Transverse colon (tissue), 4 donors: Measurements from ENCODE around the gene CADPS2. TPM values are rescaled to one million over a fixed set of nuclear protein-coding genes. Genes with fewer than 3 reads are reported as not detected.

Experiments used
- DNase-seq: peaks from one replicate; pipeline ENCODE4 v3.0.0-alpha.2; 2019
- H3K27ac ChIP-seq, 4 donors: fragments of 200-600 bp; sonication (generic); 2 replicates each; pipeline ENCODE4 v1.5.1; 2016 to 2018; ENCODE audit warnings: inconsistent platforms in 4 of 4
- H3K27me3 ChIP-seq: fragments of 200-600 bp; sonication (generic); 2 replicates; pipeline ENCODE4 v1.5.1; 2017; ENCODE audit warnings: inconsistent platforms
- H3K36me3 ChIP-seq, 4 donors: fragments of 200-600 bp; sonication (generic); 2 replicates each; pipeline ENCODE4 v1.5.1; 2017 to 2019; ENCODE audit warnings: inconsistent platforms in 4 of 4
- H3K4me1 ChIP-seq, 4 donors: fragments of 200-600 bp; sonication (generic); 2 replicates each; pipeline ENCODE4 v1.5.1; 2017 to 2020; ENCODE audit warnings: inconsistent platforms in 4 of 4
- H3K4me3 ChIP-seq, 4 donors: fragments of 200-600 bp; sonication (generic); 1 replicate in 1 of 4; 2 replicates in 3 of 4; pipeline versions ENCODE4 v1.5.1 to v1.6.1; 2017 to 2019; ENCODE audit warnings: inconsistent platforms in 4 of 4
- H3K9me3 ChIP-seq, 2 donors: fragments of 200-600 bp; sonication (generic); 2 replicates each; pipeline ENCODE4 v1.5.1; 2017 to 2019; ENCODE audit warnings: inconsistent platforms in 2 of 2
- CTCF ChIP-seq, 5 experiments: fragments of 200-600 bp in 3 of 5; fragments of 450-650 bp in 2 of 5; sonication (generic) in 3 of 5; IDR thresholded peaks; 1 replicate in 2 of 5; 2 replicates in 3 of 5; pipeline ENCODE4 v1.5.1; 2016 to 2017; ENCODE audit warnings: antibody characterized with exemption in 5 of 5, inconsistent platforms in 3 of 5, mild to moderate bottlenecking in 2 of 5, moderate library complexity in 1 of 5
- EP300 ChIP-seq: sonication (generic); formaldehyde crosslinking; IDR thresholded peaks from one replicate; pipeline ENCODE4 v1.6.1; 2017; ENCODE audit warnings: antibody characterized with exemption, low read depth
- POLR2A ChIP-seq: fragments of 450-650 bp; IDR thresholded peaks from one replicate; pipeline ENCODE4 v1.6.1; 2016; ENCODE audit warnings: antibody characterized with exemption, mild to moderate bottlenecking, moderate library complexity
- POLR2AphosphoS5 ChIP-seq, 3 donors: sonication (generic); formaldehyde crosslinking; IDR thresholded peaks; one replicate each; pipeline ENCODE4 v1.6.1; 2016; ENCODE audit warnings: antibody characterized with exemption in 3 of 3
- WGBS, 2 donors: methylation state at CpG; one replicate each; pipeline ENCODE4 v1.1.5; 2018; ENCODE audit warnings: low coverage in 1 of 2; 5-methylcytosine and 5-hydroxymethylcytosine counted together
- in situ Hi-C, 4 donors: fragments of 200-750 bp; cut with MboI; loops; one replicate each; pipeline versions ENCODE4 v1.15.0 to v1.15.1; 2017; ENCODE audit warnings: low sequenced_read_pairs in 3 of 4, low pct_ligation_motif_present in 1 of 4, low pct_unique_long_range_greater_than_20kb in 1 of 4
- intact Hi-C: fragments of 100-400 bp; cut with DNase I; formaldehyde crosslinking; loops from one replicate; pipeline ENCODE4 v1.15.1; 2023; ENCODE audit warnings: low total_unique reads
- total RNA-seq, 4 donors: library from RNA; depleted of rRNA; stranded (reverse); fragments of >200 nt; gene quantifications; one replicate each; pipeline ENCODE4 v1.1.0, GENCODE V29; 2016

Gene CADPS2
- 10 to 100 TPM in 3 of 4 donors, 1 to 10 TPM in 1; 9.0 to 15.2 (median 12.6) TPM for total RNA-seq

- Histone ChIP-seq H3K4me1 (peaks cover 0 to 15% (median 7%) of the 10 kb centered on the region in 4 donors), H3K36me3 (no peaks in the 10 kb centered on the region), H3K4me3 (peak within 1 kb of the TSS; percentile 71 to 86 (median 78)), H3K9me3 (no peaks in the 10 kb centered on the region), H3K27ac (peak within 1 kb of the TSS; percentile 91 to 94 (median 93)), H3K27me3 (no peaks in the 10 kb centered on the region)
- DNase-seq, result peak; percentile 87
- 2% methylated on average over 64 of the region's 73 CpGs; no CpG with 5 or more reads in 1 of the 2 donors for WGBS, 2 donors
- in situ Hi-C loops, result no loop called here
- TF ChIP-seq POLR2AphosphoS5 (IDR thresholded peaks at IDR 0.05), result peak; percentile 65 to 71 (median 71)
- TF ChIP-seq EP300, result no peak
- TF ChIP-seq POLR2A, result peak; percentile 74
- peak; percentile 22 to 57 (median 33) for TF ChIP-seq CTCF (IDR thresholded peaks at IDR 0.05)
- intact Hi-C loops, result no loop called here
These were observed at the start of gene CADPS2 for GRCh38 chr7:122886357-122887081. TSS of gene CADPS2 (minus strand) at chr7:122886460. CDS start at chr7:122886337, 123 bp downstream.

- DNase-seq, result no peak
- Histone ChIP-seq H3K4me3 (no peak overlapping the region), H3K27me3 (no peaks in the 10 kb centered on the region), H3K4me1 (no peaks in the 10 kb centered on the region), H3K27ac (no peak overlapping the region), H3K36me3 (no peaks in the 10 kb centered on the region), H3K9me3 (no peaks in the 10 kb centered on the region)
- intact Hi-C loops (no loop called here), in situ Hi-C loops (no loop called here)
- TF ChIP-seq CTCF (IDR thresholded peaks at IDR 0.05), result no peak
- TF ChIP-seq EP300, result no peak
- TF ChIP-seq POLR2A, result no peak
- no peak for TF ChIP-seq POLR2AphosphoS5 (IDR thresholded peaks at IDR 0.05)
These were observed 49.4 kb upstream of the CADPS2 start for GRCh38 chr7:122935620-122936019.

- no peak for DNase-seq
- Histone ChIP-seq H3K27ac (no peak overlapping the region), H3K4me1 (no peaks in the 10 kb centered on the region), H3K36me3 (no peaks in the 10 kb centered on the region), H3K4me3 (no peak overlapping the region), H3K27me3 (no peaks in the 10 kb centered on the region), H3K9me3 (no peaks in the 10 kb centered on the region)
- in situ Hi-C loops, result no loop called here
- no peak for TF ChIP-seq POLR2AphosphoS5 (IDR thresholded peaks at IDR 0.05)
- TF ChIP-seq EP300, result no peak
- TF ChIP-seq POLR2A, result no peak
- TF ChIP-seq CTCF (IDR thresholded peaks at IDR 0.05), result no peak
- intact Hi-C loops, result no loop called here
These were observed 33.5 kb upstream of the CADPS2 start for GRCh38 chr7:122919643-122920181.

GRCh38 chr7:122914812-122915211, 28.6 kb upstream of the CADPS2 start:
- intact Hi-C loops (no loop called here), in situ Hi-C loops (no loop called here)
- TF ChIP-seq EP300 (no peak), POLR2AphosphoS5 (IDR thresholded peaks at IDR 0.05) (no peak), POLR2A (no peak), CTCF (IDR thresholded peaks at IDR 0.05) (no peak)
- no peaks in the 10 kb centered on the region for H3K27me3 ChIP-seq
- no peaks in the 10 kb centered on the region for H3K4me1 ChIP-seq
- no peaks in the 10 kb centered on the region for H3K9me3 ChIP-seq
- no peak overlapping the region for H3K4me3 ChIP-seq
- no peaks in the 10 kb centered on the region for H3K36me3 ChIP-seq
- whole genome bisulfite sequencing, 2 donors, result 83 to 87% methylated on average over 7 to 9 of the region's 9 CpGs
- H3K27ac ChIP-seq, result no peak overlapping the region
- DNase-seq, result no peak
